Mesodermal cell (in vitro differentiated cells): ENCODE results near the gene CHAF1B.
A peak's percentile ranks its signal among the peaks of the same experiment; 100 is the strongest.

Source experiments
- H3K27ac ChIP-seq: 2 replicates; pipeline ENCODE4 v1.7.0; 2013; ENCODE audit warnings: mild to moderate bottlenecking, low read depth, low read length, moderate library complexity; ENCODE audit not compliant: severe bottlenecking
- H3K36me3 ChIP-seq: 2 replicates; pipeline ENCODE4 v1.7.1; 2013; ENCODE audit warnings: mild to moderate bottlenecking, low read length, moderate library complexity; ENCODE audit not compliant: control insufficient read depth, insufficient read depth
- H3K4me1 ChIP-seq: one replicate; pipeline ENCODE4 v1.7.1; 2013; ENCODE audit warnings: mild to moderate bottlenecking, low read length; ENCODE audit not compliant: insufficient read depth, control insufficient read depth, poor library complexity, severe bottlenecking
- H3K4me3 ChIP-seq: 2 replicates; pipeline ENCODE4 v1.7.0; 2013; ENCODE audit warnings: low read length, control low read depth, mild to moderate bottlenecking; ENCODE audit not compliant: insufficient read depth, poor library complexity, severe bottlenecking; ENCODE audit errors: extremely low read depth
- H3K9me3 ChIP-seq: 2 replicates; pipeline ENCODE4 v1.7.1; 2013; ENCODE audit warnings: mild to moderate bottlenecking, low read length, moderate library complexity; ENCODE audit not compliant: control insufficient read depth
- WGBS, 2 experiments: methylation state at CpG; one replicate each; pipeline ENCODE4 v1.1.5; 2013; ENCODE audit warnings: missing lambda C conversion rate in 2 of 2; ENCODE audit not compliant: insufficient coverage in 2 of 2; 5-methylcytosine and 5-hydroxymethylcytosine counted together

CHAF1B gene

GRCh38 chr21:36427502-36427901, 42.3 kb downstream of the CHAF1B start:
- Histone ChIP-seq H3K36me3 (no peaks in the 10 kb centered on the region), H3K4me3 (no peak overlapping the region), H3K27ac (no peak overlapping the region), H3K4me1 (peaks cover 51% of the 10 kb centered on the region), H3K9me3 (no peaks in the 10 kb centered on the region)
- WGBS, 2 experiments, result 92 to 100% methylated on average over 1 to 2 of the region's 4 CpGs

- H3K27ac ChIP-seq, result peak overlapping the region; percentile 97
- no peaks in the 10 kb centered on the region for H3K9me3 ChIP-seq
- no peak overlapping the region for H3K4me3 ChIP-seq
- peaks cover 51% of the 10 kb centered on the region for H3K4me1 ChIP-seq
- 91% methylated on average over 11 to 12 of the region's 12 CpGs for WGBS, 2 experiments
- no peaks in the 10 kb centered on the region for H3K36me3 ChIP-seq
Observed at GRCh38 chr21:36428761-36429432, 43.7 kb downstream of the CHAF1B start.

GRCh38 chr21:36429947-36430546, 44.9 kb downstream of the CHAF1B start:
- H3K27ac ChIP-seq, result peak overlapping the region; percentile 97
- H3K4me1 ChIP-seq, result peaks cover 42% of the 10 kb centered on the region
- no peaks in the 10 kb centered on the region for H3K9me3 ChIP-seq
- WGBS, 2 experiments, result 37 to 42% methylated on average over 22 of the region's 22 CpGs
- peak overlapping the region; percentile 31 for H3K4me3 ChIP-seq
- H3K36me3 ChIP-seq, result no peaks in the 10 kb centered on the region

- peaks cover 40% of the 10 kb centered on the region for H3K4me1 ChIP-seq
- H3K27ac ChIP-seq, result peak overlapping the region; percentile 97
- H3K4me3 ChIP-seq, result peak overlapping the region; percentile 31
- WGBS, 2 experiments, result 88 to 96% methylated on average over 3 to 4 of the region's 4 CpGs
- no peaks in the 10 kb centered on the region for H3K36me3 ChIP-seq
- H3K9me3 ChIP-seq, result no peaks in the 10 kb centered on the region
Observed at GRCh38 chr21:36430841-36431240, 45.6 kb downstream of the CHAF1B start.

GRCh38 chr21:36431252-36431651, 46.1 kb downstream of the CHAF1B start:
- H3K27ac ChIP-seq, result no peak overlapping the region
- H3K4me1 ChIP-seq, result peaks cover 40% of the 10 kb centered on the region
- H3K4me3 ChIP-seq, result no peak overlapping the region
- no peaks in the 10 kb centered on the region for H3K9me3 ChIP-seq
- H3K36me3 ChIP-seq, result no peaks in the 10 kb centered on the region
- 90 to 100% methylated on average over 1 to 2 of the region's 4 CpGs for WGBS, 2 experiments

GRCh38 chr21:36433059-36433709, 48.0 kb downstream of the CHAF1B start:
- WGBS, 2 experiments, result 94 to 98% methylated on average over 3 to 4 of the region's 7 CpGs
- no peak overlapping the region for H3K27ac ChIP-seq
- no peak overlapping the region for H3K4me3 ChIP-seq
- H3K9me3 ChIP-seq, result no peaks in the 10 kb centered on the region
- no peaks in the 10 kb centered on the region for H3K36me3 ChIP-seq
- peaks cover 36% of the 10 kb centered on the region for H3K4me1 ChIP-seq

GRCh38 chr21:36434144-36434543, 49.0 kb downstream of the CHAF1B start:
- Histone ChIP-seq H3K4me1 (peaks cover 28% of the 10 kb centered on the region), H3K36me3 (no peaks in the 10 kb centered on the region), H3K9me3 (no peaks in the 10 kb centered on the region), H3K4me3 (no peak overlapping the region), H3K27ac (no peak overlapping the region)
- 84 to 94% methylated on average over 6 of the region's 6 CpGs for WGBS, 2 experiments

GRCh38 chr21:36436829-36437744, 51.9 kb downstream of the CHAF1B start:
- Histone ChIP-seq H3K9me3 (no peaks in the 10 kb centered on the region), H3K27ac (no peak overlapping the region), H3K36me3 (no peaks in the 10 kb centered on the region), H3K4me1 (peaks cover 7% of the 10 kb centered on the region), H3K4me3 (no peak overlapping the region)
- 97% methylated on average over 3 to 4 of the region's 5 CpGs for WGBS, 2 experiments

GRCh38 chr21:36437745-36438128, 52.5 kb downstream of the CHAF1B start:
- peaks cover 4% of the 10 kb centered on the region for H3K4me1 ChIP-seq
- no peaks in the 10 kb centered on the region for H3K36me3 ChIP-seq
- WGBS, 2 experiments, result 86 to 96% methylated on average over 3 to 6 of the region's 6 CpGs
- no peak overlapping the region for H3K4me3 ChIP-seq
- H3K9me3 ChIP-seq, result no peaks in the 10 kb centered on the region
- no peak overlapping the region for H3K27ac ChIP-seq

GRCh38 chr21:36441715-36442114, 56.5 kb downstream of the CHAF1B start:
- Histone ChIP-seq H3K4me3 (no peak overlapping the region), H3K4me1 (no peaks in the 10 kb centered on the region), H3K36me3 (no peaks in the 10 kb centered on the region), H3K9me3 (no peaks in the 10 kb centered on the region), H3K27ac (no peak overlapping the region)
- WGBS, 2 experiments, result 93 to 98% methylated on average over 6 of the region's 6 CpGs
